Body of pancreas (tissue), 4 donors: ENCODE data around the gene TPI1. TPM values are rescaled to one million over a fixed set of nuclear protein-coding genes. Genes with fewer than 3 reads are reported as not detected.

Experiments used
- ATAC-seq: fragments of 150-250 bp; one replicate; pipeline ENCODE4 v1.9.1; 2016
- DNase-seq, 4 donors: peaks; one replicate each; pipeline ENCODE4 v3.0.0-alpha.2; 2019
- H3K27ac ChIP-seq, 4 donors: fragments of 200-600 bp; sonication (generic); 1 replicate in 3 of 4; 2 replicates in 1 of 4; pipeline versions ENCODE4 v1.5.1 to v1.6.1; 2016 to 2019; ENCODE audit warnings: mild to moderate bottlenecking in 1 of 4, mixed read lengths in 1 of 4, moderate library complexity in 1 of 4
- H3K27me3 ChIP-seq, 2 donors: fragments of 200-600 bp; sonication (generic); one replicate each; pipeline ENCODE4 v1.6.0; 2016; ENCODE audit warnings: mild to moderate bottlenecking in 1 of 2
- H3K36me3 ChIP-seq, 2 donors: fragments of 200-600 bp; sonication (generic); replicated peaks in 1 of 2; 2 replicates each; pipeline ENCODE4 v1.5.1; 2016; ENCODE audit warnings: low read depth in 2 of 2; ENCODE audit not compliant: insufficient read depth in 1 of 2
- H3K4me1 ChIP-seq: fragments of 200-600 bp; sonication (generic); one replicate; pipeline ENCODE4 v1.6.0; 2016
- H3K4me3 ChIP-seq, 2 donors: fragments of 200-600 bp; sonication (generic); 1 replicate in 1 of 2; 2 replicates in 1 of 2; pipeline ENCODE4 v1.5.1; 2016 to 2019
- H3K9me3 ChIP-seq, 3 donors: fragments of 200-600 bp; sonication (generic); 1 replicate in 2 of 3; 2 replicates in 1 of 3; pipeline ENCODE4 v1.5.1; 2016
- POLR2A ChIP-seq, 3 donors: fragments of 450-650 bp; IDR thresholded peaks; one replicate each; pipeline ENCODE4 v1.6.1; 2016; ENCODE audit warnings: antibody characterized with exemption in 3 of 3, mild to moderate bottlenecking in 2 of 3
- WGBS, 2 donors: methylation state at CpG; one replicate each; pipeline ENCODE4 v1.1.5; 2017; 5-methylcytosine and 5-hydroxymethylcytosine counted together
- intact Hi-C: fragments of 100-400 bp; cut with DNase I; formaldehyde crosslinking; loops from one replicate; pipeline ENCODE4 v1.15.1; 2023
- total RNA-seq, 2 donors: library from RNA; depleted of rRNA; stranded (reverse); fragments of >200 nt; gene quantifications; one replicate each; pipeline ENCODE4 v1.1.0, GENCODE V29; 2016
- TF ChIP-seq, protein P1 (sequence below), 7 experiments: fragments of 450-650 bp in 4 of 7; fragments of 200-600 bp in 3 of 7; sonication (generic) in 3 of 7; IDR thresholded peaks; one replicate each; pipeline ENCODE4 v1.5.1; 2016 to 2019; ENCODE audit warnings: antibody characterized with exemption in 7 of 7

The TPI1 gene
- total RNA-seq, 2 donors from 2014 or later, result 134 to 152 TPM

DNA sequence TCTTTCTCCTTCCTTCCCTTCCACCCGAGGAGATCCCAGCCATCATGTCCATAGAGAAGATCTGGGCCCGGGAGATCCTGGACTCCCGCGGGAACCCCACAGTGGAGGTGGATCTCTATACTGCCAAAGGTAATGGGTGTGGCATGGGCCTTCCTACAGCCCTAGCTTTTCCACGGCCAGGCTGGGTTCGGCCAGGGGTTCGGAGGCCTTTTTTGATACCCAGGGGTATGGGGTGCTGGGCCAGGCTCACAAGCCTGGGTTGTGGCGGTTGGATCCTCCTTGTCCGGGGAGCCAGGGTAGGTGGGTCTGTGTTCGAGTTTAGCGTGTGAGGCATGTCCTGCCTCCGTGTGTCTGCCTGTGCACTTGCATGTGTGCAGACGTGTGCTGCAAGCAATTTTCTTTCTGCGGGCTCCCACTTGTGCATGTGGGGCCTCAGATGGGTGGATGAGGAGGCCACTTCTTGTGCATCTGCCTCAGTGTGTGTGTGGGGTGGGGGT, 48.5 kb downstream of the TPI1 start:
- no peaks in the 10 kb centered on the region for H3K36me3 ChIP-seq
- DNase-seq (no peak), ATAC-seq (no peak)
- H3K4me1 ChIP-seq, result peaks cover 17% of the 10 kb centered on the region
- no peak overlapping the region for H3K4me3 ChIP-seq
- no peak overlapping the region for H3K27ac ChIP-seq
- 68 to 74% methylated on average over 5 to 14 of the region's 14 CpGs for WGBS, 2 donors
- TF ChIP-seq POLR2A (IDR thresholded peaks at IDR 0.05), result no peak
- TF ChIP-seq, protein P1, sequence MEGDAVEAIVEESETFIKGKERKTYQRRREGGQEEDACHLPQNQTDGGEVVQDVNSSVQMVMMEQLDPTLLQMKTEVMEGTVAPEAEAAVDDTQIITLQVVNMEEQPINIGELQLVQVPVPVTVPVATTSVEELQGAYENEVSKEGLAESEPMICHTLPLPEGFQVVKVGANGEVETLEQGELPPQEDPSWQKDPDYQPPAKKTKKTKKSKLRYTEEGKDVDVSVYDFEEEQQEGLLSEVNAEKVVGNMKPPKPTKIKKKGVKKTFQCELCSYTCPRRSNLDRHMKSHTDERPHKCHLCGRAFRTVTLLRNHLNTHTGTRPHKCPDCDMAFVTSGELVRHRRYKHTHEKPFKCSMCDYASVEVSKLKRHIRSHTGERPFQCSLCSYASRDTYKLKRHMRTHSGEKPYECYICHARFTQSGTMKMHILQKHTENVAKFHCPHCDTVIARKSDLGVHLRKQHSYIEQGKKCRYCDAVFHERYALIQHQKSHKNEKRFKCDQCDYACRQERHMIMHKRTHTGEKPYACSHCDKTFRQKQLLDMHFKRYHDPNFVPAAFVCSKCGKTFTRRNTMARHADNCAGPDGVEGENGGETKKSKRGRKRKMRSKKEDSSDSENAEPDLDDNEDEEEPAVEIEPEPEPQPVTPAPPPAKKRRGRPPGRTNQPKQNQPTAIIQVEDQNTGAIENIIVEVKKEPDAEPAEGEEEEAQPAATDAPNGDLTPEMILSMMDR (IDR thresholded peaks at IDR 0.05), result no peak
- H3K9me3 ChIP-seq, result no peaks in the 10 kb centered on the region
- intact Hi-C loops, result no loop called here
- H3K27me3 ChIP-seq, result peaks cover 0 to 15% of the 10 kb centered on the region in 2 donors

DNA sequence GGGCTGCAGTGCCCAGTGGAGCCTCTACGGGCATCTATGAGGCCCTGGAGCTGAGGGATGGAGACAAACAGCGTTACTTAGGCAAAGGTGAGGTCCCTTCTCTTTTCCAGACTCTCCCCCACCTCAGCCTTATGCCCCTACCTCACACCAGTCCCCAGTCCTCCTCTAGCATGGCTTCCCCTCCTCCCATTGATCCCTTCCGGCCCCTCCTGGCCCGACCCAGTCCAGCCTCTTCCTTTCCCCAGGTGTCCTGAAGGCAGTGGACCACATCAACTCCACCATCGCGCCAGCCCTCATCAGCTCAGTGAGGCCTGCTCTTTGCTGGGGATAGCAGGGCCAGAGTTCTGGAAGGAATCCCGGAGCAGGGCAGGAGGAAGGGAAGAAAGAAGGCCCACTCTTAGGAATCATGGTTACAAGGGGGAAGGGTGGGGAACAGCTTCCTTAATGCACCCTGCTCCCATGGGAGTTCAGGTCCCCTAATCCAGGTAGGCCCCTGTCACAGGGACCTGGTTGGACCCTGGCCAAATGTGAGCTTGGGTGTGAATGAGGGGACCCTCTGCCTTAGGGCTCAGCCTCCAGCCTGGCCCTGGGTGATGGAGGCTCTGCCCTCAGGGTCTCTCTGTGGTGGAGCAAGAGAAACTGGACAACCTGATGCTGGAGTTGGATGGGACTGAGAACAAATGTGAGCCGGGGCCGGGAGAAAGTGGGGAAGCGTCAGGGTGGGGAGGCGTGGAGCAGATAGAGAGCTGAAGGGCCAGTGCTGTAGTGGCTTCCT, 49.3 kb downstream of the TPI1 start:
- no peak overlapping the region for H3K27ac ChIP-seq
- WGBS, 2 donors, result 78 to 85% methylated on average over 11 of the region's 11 CpGs

DNA sequence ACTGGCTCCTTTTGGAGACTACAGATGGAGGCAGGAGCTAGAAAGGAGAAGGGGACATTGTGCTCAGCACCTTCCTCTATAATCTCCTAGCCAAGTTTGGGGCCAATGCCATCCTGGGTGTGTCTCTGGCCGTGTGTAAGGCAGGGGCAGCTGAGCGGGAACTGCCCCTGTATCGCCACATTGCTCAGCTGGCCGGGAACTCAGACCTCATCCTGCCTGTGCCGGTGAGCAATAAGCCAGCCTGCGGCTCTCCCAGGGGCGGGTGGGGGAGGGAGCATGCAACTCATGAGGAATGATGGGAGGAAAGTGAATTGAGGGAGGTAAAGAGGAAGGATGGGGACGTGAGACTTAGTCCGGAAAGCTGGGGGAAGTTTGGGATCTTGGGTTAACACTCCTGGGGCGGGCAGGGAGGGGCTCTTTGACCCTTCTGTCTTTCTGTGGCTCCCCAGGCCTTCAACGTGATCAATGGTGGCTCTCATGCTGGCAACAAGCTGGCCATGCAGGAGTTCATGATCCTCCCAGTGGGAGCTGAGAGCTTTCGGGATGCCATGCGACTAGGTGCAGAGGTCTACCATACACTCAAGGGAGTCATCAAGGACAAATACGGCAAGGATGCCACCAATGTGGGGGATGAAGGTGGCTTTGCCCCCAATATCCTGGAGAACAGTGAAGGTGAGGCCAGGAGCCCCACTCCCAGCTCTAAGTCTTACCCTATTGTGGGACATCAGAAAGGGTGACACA, 50.3 kb downstream of the TPI1 start:
- no peak for DNase-seq
- WGBS, 2 donors, result 73 to 74% methylated on average over 10 to 13 of the region's 14 CpGs
- Histone ChIP-seq H3K4me1 (peaks cover 17% of the 10 kb centered on the region), H3K4me3 (no peak overlapping the region), H3K9me3 (no peaks in the 10 kb centered on the region), H3K27ac (no peak overlapping the region), H3K36me3 (no peaks in the 10 kb centered on the region), H3K27me3 (peaks cover 0 to 15% of the 10 kb centered on the region in 2 donors)
- TF ChIP-seq, protein P1 (IDR thresholded peaks at IDR 0.05), result no peak
- no peak for TF ChIP-seq POLR2A (IDR thresholded peaks at IDR 0.05)
- no peak for ATAC-seq
- intact Hi-C loops, result no loop called here

More for the DNA sequence above, 49.3 kb downstream of the TPI1 start:
- no peak for ATAC-seq
- Histone ChIP-seq H3K4me3 (no peak overlapping the region), H3K4me1 (peaks cover 17% of the 10 kb centered on the region), H3K9me3 (no peaks in the 10 kb centered on the region), H3K36me3 (no peaks in the 10 kb centered on the region), H3K27me3 (peaks cover 0 to 15% of the 10 kb centered on the region in 2 donors)
- intact Hi-C loops, result no loop called here
- TF ChIP-seq, protein P1 (IDR thresholded peaks at IDR 0.05), result no peak
- no peak for TF ChIP-seq POLR2A (IDR thresholded peaks at IDR 0.05)
- no peak for DNase-seq

DNA sequence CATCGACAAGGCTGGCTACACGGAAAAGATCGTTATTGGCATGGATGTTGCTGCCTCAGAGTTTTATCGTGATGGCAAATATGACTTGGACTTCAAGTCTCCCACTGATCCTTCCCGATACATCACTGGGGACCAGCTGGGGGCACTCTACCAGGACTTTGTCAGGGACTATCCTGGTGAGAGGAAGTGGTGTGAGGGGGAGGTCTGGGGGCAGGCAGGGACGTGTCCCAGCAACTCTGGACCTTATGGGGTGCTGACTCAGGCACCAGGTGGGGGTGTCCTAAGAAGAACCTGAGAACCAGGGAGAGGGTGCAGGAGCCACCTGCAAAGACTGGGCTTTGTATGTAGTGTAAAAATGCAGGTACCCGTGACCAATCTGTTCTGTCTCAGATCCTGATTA, 52.3 kb downstream of the TPI1 start:
- H3K27me3 ChIP-seq, result peaks cover 0 to 3% of the 10 kb centered on the region in 2 donors
- no peak overlapping the region for H3K27ac ChIP-seq
- 41 to 52% methylated on average over 7 of the region's 7 CpGs for WGBS, 2 donors
- no peaks in the 10 kb centered on the region for H3K36me3 ChIP-seq
- intact Hi-C loops, result no loop called here
- H3K4me3 ChIP-seq, result no peak overlapping the region
- H3K4me1 ChIP-seq, result peaks cover 9% of the 10 kb centered on the region
- TF ChIP-seq, protein P1 (IDR thresholded peaks at IDR 0.05), result no peak
- TF ChIP-seq POLR2A (IDR thresholded peaks at IDR 0.05), result no peak
- DNase-seq (no peak), ATAC-seq (no peak)
- H3K9me3 ChIP-seq, result no peaks in the 10 kb centered on the region

Other genes starting within 250 kb of the TPI1 start
- 1 to 10 TPM in 1 of 2 donors, under 1 TPM in 1; 0.66 to 3.6 TPM for gene LPAR5, start 231.6 kb upstream of the TPI1 start, total RNA-seq
- 1 to 10 TPM in 1 of 2 donors, under 1 TPM in 1; 0.78 to 5.9 TPM for gene ACRBP, start 220.1 kb upstream of the TPI1 start, total RNA-seq
- 10 to 100 TPM; 23.3 to 39.9 TPM for gene ING4, start 204.4 kb upstream of the TPI1 start, total RNA-seq
- 10 to 100 TPM; 20.0 to 25.4 TPM for gene ZNF384, start 178.2 kb upstream of the TPI1 start, total RNA-seq
- gene PIANP, start 166.7 kb upstream of the TPI1 start, total RNA-seq, result not detected
- gene COPS7A, start 143.5 kb upstream of the TPI1 start, total RNA-seq, result 10 to 100 TPM; 20.2 to 27.7 TPM
- gene MLF2, start 114.4 kb upstream of the TPI1 start, total RNA-seq, result 10 to 100 TPM; 59.4 to 76.5 TPM
- 100 to 1,000 TPM in 1 of 2 donors, 10 to 100 TPM in 1; 69.5 to 109 TPM for gene PTMS, start 101.2 kb upstream of the TPI1 start, total RNA-seq
- not detected for gene LAG3, start 95.0 kb upstream of the TPI1 start, total RNA-seq
- gene CD4, start 78.0 kb upstream of the TPI1 start, total RNA-seq, result 1 to 10 TPM; 3.0 to 5.2 TPM
- gene GPR162, start 45.7 kb upstream of the TPI1 start, total RNA-seq, result under 1 TPM in 1 of 2 donors, not detected in 1; 0.78 TPM
- gene P3H3, start 39.1 kb upstream of the TPI1 start, total RNA-seq, result 10 to 100 TPM; 17.6 to 43.2 TPM
- gene GNB3, start 26.6 kb upstream of the TPI1 start, total RNA-seq, result under 1 TPM; 0.33 to 0.52 TPM
- 1 to 10 TPM in 1 of 2 donors, under 1 TPM in 1; 0.52 to 2.3 TPM for gene CDCA3, start 16.2 kb upstream of the TPI1 start, total RNA-seq
- gene USP5, start 15.4 kb upstream of the TPI1 start, total RNA-seq, result 10 to 100 TPM; 18.2 to 60.6 TPM
- gene SPSB2, start 5.8 kb downstream of the TPI1 start, total RNA-seq, result 10 to 100 TPM in 1 of 2 donors, 1 to 10 TPM in 1; 2.6 to 11.9 TPM
- gene LRRC23, start 37.3 kb downstream of the TPI1 start, total RNA-seq, result 10 to 100 TPM in 1 of 2 donors, 1 to 10 TPM in 1; 7.0 to 21.1 TPM
- 10 to 100 TPM in 1 of 2 donors, 1 to 10 TPM in 1; 4.4 to 11.9 TPM for gene ENO2, start 47.0 kb downstream of the TPI1 start, total RNA-seq
- gene ATN1, start 60.4 kb downstream of the TPI1 start, total RNA-seq, result 10 to 100 TPM; 36.1 to 86.7 TPM
- gene RNU7-1, start 76.3 kb downstream of the TPI1 start, total RNA-seq, result not detected
- gene C12orf57, start 76.5 kb downstream of the TPI1 start, total RNA-seq, result 100 to 1,000 TPM; 219 to 302 TPM
- gene PTPN6, start 83.8 kb downstream of the TPI1 start, total RNA-seq, result 10 to 100 TPM; 18.4 to 19.4 TPM
- 100 to 1,000 TPM in 1 of 2 donors, 10 to 100 TPM in 1; 83.4 to 125 TPM for gene PHB2, start 103.1 kb downstream of the TPI1 start, total RNA-seq
- gene EMG1, start 103.4 kb downstream of the TPI1 start, total RNA-seq, result 10 to 100 TPM in 1 of 2 donors, 1 to 10 TPM in 1; 8.3 to 15.5 TPM
- gene LPCAT3, start 150.9 kb downstream of the TPI1 start, total RNA-seq, result 10 to 100 TPM; 21.5 to 39.6 TPM
- gene C1S, start 193.2 kb downstream of the TPI1 start, total RNA-seq, result 100 to 1,000 TPM; 105 to 157 TPM
- gene C1R, start 224.9 kb downstream of the TPI1 start, total RNA-seq, result 100 to 1,000 TPM; 113 to 133 TPM
- gene C1RL, start 241.7 kb downstream of the TPI1 start, total RNA-seq, result 10 to 100 TPM; 64.6 to 99.6 TPM